LNCaP clone FGC (cell line): ENCODE measurements around the gene MTFMT.

Experiments used
- DNase-seq: peaks from one replicate; pipeline ENCODE4 v3.0.0-alpha.2; 2011; ENCODE audit warnings: low read depth
- H3K4me3 ChIP-seq: 2 replicates; pipeline ENCODE4 v1.5.1; 2011; ENCODE audit warnings: mild to moderate bottlenecking, low read depth, low read length, control low read depth
- TF ChIP-seq, protein P1 (sequence below): IDR thresholded peaks from 2 replicates; pipeline ENCODE4 v1.5.1; 2012; ENCODE audit warnings: mild to moderate bottlenecking; ENCODE audit not compliant: control insufficient read depth, insufficient read depth; ENCODE audit errors: extremely low read depth

The MTFMT gene

DNA sequence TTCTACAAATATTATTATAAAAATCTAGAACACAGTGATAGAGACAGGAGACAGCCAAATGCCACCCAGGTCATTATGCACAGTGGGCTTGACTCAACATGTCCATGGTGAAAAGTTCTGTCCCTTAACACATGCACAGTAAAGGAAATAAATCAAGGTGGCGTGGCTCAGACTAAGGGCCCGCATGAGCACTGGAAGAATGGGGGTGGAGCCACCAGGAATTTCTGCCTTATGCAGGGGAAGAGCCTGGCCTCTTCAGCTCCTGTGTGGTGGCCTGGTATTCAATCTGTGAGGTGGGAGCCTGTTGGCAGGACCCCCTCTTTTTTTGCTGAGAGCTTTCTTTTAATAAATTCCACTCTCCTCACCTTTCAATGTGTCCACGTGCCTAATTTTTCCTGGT is 22.6 kb downstream of the MTFMT start:
- TF ChIP-seq, protein P1, sequence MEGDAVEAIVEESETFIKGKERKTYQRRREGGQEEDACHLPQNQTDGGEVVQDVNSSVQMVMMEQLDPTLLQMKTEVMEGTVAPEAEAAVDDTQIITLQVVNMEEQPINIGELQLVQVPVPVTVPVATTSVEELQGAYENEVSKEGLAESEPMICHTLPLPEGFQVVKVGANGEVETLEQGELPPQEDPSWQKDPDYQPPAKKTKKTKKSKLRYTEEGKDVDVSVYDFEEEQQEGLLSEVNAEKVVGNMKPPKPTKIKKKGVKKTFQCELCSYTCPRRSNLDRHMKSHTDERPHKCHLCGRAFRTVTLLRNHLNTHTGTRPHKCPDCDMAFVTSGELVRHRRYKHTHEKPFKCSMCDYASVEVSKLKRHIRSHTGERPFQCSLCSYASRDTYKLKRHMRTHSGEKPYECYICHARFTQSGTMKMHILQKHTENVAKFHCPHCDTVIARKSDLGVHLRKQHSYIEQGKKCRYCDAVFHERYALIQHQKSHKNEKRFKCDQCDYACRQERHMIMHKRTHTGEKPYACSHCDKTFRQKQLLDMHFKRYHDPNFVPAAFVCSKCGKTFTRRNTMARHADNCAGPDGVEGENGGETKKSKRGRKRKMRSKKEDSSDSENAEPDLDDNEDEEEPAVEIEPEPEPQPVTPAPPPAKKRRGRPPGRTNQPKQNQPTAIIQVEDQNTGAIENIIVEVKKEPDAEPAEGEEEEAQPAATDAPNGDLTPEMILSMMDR = no peak
- no peak overlapping the region for H3K4me3 ChIP-seq
- no peak for DNase-seq

DNA sequence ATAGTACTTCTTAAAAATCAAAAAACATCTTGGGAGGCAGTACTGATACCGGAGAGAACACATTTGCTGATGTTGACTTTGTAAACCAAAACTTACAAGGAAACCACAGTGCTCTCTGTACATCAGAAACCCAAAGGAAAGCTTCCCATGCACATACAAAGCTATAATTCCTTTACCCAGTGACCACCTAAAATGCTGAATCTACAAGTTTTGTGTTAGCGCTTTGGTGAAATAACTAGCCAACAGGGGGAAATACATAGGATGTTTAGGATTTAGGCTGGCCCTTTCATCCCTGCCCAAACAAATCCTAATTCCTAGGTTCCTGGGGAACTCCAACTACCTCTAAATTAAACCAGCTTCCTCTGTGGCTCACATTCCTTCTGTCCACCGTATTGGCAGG is 24.4 kb downstream of the MTFMT start:
- TF ChIP-seq, protein P1 = no peak
- DNase-seq = no peak

DNA sequence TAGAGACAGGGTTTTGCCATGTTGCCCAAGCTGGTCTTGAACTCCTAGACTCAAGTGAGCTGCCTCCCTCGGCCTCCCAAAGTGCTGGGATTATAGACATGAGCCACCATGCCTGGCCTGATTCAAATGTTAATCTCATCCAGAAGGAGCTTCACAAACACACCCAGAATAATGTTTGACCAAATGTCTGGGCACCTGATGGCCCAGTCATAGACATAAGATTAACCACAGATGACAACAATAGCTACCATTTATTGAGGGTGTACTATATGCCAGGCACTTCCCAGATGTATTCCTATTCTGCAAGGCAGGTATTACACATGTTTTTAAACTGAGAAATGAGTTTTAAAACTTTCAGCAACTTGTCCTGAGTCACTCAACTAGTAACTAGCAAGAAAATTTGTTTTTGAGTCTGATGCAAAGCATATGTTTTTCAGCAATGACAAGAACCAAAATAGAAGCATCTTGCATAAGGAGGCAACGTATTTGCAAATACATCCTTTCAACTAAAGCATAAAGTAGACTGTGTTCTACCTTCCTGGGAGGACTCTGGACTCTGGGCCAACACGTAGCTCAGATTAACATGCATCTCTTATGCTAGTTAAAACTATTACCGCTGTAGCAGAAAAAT is 31.6 kb downstream of the MTFMT start:
- TF ChIP-seq, protein P1 = no peak
- DNase-seq = no peak
- H3K4me3 ChIP-seq = no peak overlapping the region

More for the DNA sequence above, 24.4 kb downstream of the MTFMT start:
- no peak overlapping the region for H3K4me3 ChIP-seq

DNA sequence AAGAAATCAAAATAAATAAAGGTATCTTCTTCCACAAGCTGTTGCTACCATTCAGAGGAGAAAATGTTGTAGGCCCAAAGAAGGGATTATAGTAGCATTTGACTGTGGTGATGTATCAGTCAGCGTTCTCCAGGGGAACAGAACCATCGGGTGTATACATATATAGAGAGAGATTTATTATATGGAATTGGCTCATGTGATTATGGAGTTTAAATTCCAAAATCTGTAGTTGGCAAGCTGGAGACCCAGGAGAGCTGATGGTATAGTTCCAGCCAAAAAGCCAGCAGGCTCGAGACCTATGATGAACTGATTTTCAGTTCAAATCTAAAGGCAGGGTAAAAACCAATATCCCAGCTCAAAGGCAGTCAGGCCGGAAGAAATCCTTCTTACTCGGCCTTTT is 32.4 kb downstream of the MTFMT start:
- no peak overlapping the region for H3K4me3 ChIP-seq
- DNase-seq = no peak
- TF ChIP-seq, protein P1 = no peak

DNA sequence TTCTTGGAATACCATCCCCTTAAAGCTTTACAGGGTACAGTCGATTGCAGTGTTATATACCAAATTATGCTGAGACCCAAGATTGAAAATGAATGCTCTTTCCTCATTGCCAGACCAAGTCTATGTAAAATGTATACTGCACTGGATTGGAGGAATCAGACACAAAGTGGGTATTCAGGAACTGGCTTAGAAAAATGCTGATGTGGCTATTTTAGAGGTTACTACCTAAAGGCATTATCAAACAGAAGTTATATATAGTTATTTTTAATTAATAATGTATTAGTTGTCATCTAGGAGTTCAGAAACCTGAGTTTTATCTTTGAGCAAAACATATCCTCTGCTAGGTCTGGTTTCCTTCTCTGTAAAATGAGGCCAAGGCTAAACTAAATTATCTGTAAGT is 36.1 kb downstream of the MTFMT start:
- no peak for DNase-seq
- no peak overlapping the region for H3K4me3 ChIP-seq
- TF ChIP-seq, protein P1 = no peak

DNA sequence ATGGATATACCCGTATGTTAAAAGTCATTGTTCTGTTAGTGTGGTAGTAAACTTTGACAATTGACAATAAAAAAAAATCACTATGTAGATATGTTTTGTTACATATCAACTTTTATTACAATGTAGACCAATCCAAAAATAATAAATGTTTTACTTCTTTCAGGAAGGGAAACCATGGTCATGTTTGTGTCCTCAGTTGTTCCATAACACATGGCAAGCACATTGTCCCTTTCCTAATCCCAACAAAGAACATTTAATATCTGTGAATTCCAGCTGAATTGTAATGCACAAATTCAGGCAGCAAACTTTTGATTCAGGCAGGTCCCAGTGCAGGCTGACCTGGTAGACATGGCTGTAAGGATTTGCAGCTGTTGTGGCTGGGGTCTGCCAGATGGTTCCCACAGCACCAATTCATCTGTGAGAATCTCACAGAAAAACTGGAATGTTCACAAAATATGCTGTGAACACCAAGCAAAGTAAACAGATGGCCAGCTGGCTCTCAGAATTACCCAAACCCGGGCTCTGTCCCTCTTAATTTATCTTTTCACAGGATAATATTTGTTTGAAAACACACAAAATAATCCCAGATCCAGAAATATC is 37.8 kb downstream of the MTFMT start:
- DNase-seq = no peak
- H3K4me3 ChIP-seq = no peak overlapping the region
- TF ChIP-seq, protein P1 = no peak

DNA sequence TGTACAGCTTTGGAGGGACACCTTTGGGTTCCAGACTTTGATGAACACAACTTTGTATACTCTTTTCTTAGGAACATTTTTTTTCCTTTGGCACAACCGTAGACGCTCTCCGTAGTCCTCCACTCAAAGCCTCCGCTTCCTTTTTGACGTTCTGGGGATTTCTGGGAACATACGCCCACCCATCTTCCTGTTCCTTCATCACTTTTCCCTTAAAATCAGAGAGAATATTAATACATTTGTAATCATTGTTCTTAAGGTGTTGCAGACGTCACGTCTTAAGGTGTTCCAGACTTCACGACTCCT is 39.3 kb downstream of the MTFMT start:
- DNase-seq = no peak
- peak overlapping the region; percentile 87 for H3K4me3 ChIP-seq
- TF ChIP-seq, protein P1 = no peak
